HCT116 (cell line): ENCODE results near the gene ARRDC4. TPM values are rescaled to one million over a fixed set of nuclear protein-coding genes. Genes with fewer than 3 reads are reported as not detected.

Experiments
- ATAC-seq: fragments of 200-7000 bp; cut with Tn5 transposase; 2 replicates; pipeline ENCODE4 v1.9.1; 2020; ENCODE audit warnings: mild to moderate bottlenecking, moderate library complexity
- BruUV-seq: library from RNA; stranded (reverse); fragments of 400-500 nt; replicated peaks from 2 replicates; lab custom pipeline; 2021; lab: Mats Ljungman, UMichigan
- CTCF ChIA-PET: fragments of 300-600 bp; sonication (Branson Sonifier 250); formaldehyde crosslinking; loops from one replicate; lab custom pipeline; 2021; ENCODE audit warnings: antibody characterized with exemption; lab: Charles Lee
- POLR2A ChIA-PET: fragments of 300-600, 350-600 bp; sonication (Branson Sonifier 250); formaldehyde crosslinking; loops from one replicate; lab custom pipeline; 2021; ENCODE audit warnings: antibody characterized with exemption; lab: Charles Lee
- RAD21 ChIA-PET, 2 experiments: fragments of 300-600 bp; sonication (Branson Sonifier 250); formaldehyde crosslinking; loops; one replicate each; lab custom pipeline; 2023; ENCODE audit warnings: low total read pairs in 2 of 2; ENCODE audit not compliant: uncharacterized antibody in 2 of 2, unreplicated experiment in 2 of 2, low non-redundant PET in 1 of 2; lab: Charles Lee
- DNase-seq: peaks from one replicate; pipeline ENCODE4 v3.0.0-alpha.2; 2010; ENCODE audit warnings: low read depth, low spot score
- H2AFZ ChIP-seq: fragments of 200-600 bp; shearing (Covaris generic), sonication (generic); 2 replicates; pipeline ENCODE4 v1.6.1; 2017; ENCODE audit warnings: low read depth, mixed run types, mixed read lengths, antibody characterized with exemption, low read length; ENCODE audit not compliant: poor library complexity, severe bottlenecking
- H3K27ac ChIP-seq: 2 replicates; pipeline ENCODE4 v1.5.1; 2012; ENCODE audit warnings: low read depth, low read length
- H3K27me3 ChIP-seq: fragments of 200-600 bp; sonication (generic); 2 replicates; pipeline ENCODE4 v1.6.1; 2016; ENCODE audit warnings: mixed run types, low read length, mixed read lengths; ENCODE audit not compliant: insufficient read depth
- H3K36me3 ChIP-seq, 2 experiments: fragments of 200-500 bp in 1 of 2; fragments of 200-600 bp in 1 of 2; sonication (Bioruptor generic) in 1 of 2; sonication (generic) in 1 of 2; 2 replicates each; pipeline versions ENCODE4 v1.5.1 to v1.6.1; 2014 to 2016; ENCODE audit warnings: low read length in 2 of 2, inconsistent platforms in 1 of 2, mixed read lengths in 1 of 2, mixed run types in 1 of 2; ENCODE audit not compliant: insufficient read depth in 2 of 2, control insufficient read depth in 1 of 2
- H3K4me1 ChIP-seq, 2 experiments: fragments of 200-600 bp in 1 of 2; sonication (generic) in 1 of 2; 2 replicates each; pipeline versions ENCODE4 v1.5.1 to v1.6.1; 2012 to 2017; ENCODE audit warnings: low read length in 2 of 2, inconsistent platforms in 1 of 2, mild to moderate bottlenecking in 1 of 2, mixed read lengths in 1 of 2, mixed run types in 1 of 2, moderate library complexity in 1 of 2; ENCODE audit not compliant: insufficient read depth in 2 of 2, control insufficient read depth in 1 of 2
- H3K4me2 ChIP-seq: fragments of 200-600 bp; sonication (generic); 2 replicates; pipeline ENCODE4 v1.6.1; 2017; ENCODE audit warnings: mixed run types, low read length, mixed read lengths
- H3K4me3 ChIP-seq, 2 experiments: fragments of 200-600 bp in 1 of 2; sonication (generic) in 1 of 2; replicated peaks in 1 of 2; 2 replicates each; pipeline ENCODE4 v1.5.1; 2011 to 2016; ENCODE audit warnings: low read length in 2 of 2, control low read depth in 1 of 2, low read depth in 1 of 2, mild to moderate bottlenecking in 1 of 2, mixed read lengths in 1 of 2, mixed run types in 1 of 2
- H3K79me2 ChIP-seq: fragments of 200-600 bp; sonication (generic); 2 replicates; pipeline ENCODE4 v1.6.1; 2017; ENCODE audit warnings: mild to moderate bottlenecking, mixed run types, low read length, moderate library complexity, mixed read lengths; ENCODE audit not compliant: insufficient read depth
- H3K9ac ChIP-seq: fragments of 200-600 bp; sonication (generic); 2 replicates; pipeline ENCODE4 v1.6.1; 2016; ENCODE audit warnings: low read length, mixed read lengths
- H3K9me2 ChIP-seq: fragments of 200-600 bp; sonication (generic), shearing (Covaris generic); 2 replicates; pipeline ENCODE4 v1.6.1; 2017; ENCODE audit warnings: mixed run types, mild to moderate bottlenecking, moderate library complexity; ENCODE audit not compliant: insufficient read depth
- H3K9me3 ChIP-seq, 2 experiments: fragments of 200-500 bp in 1 of 2; fragments of 200-600 bp in 1 of 2; sonication (Bioruptor generic) in 1 of 2; sonication (generic) in 1 of 2; 2 replicates each; pipeline ENCODE4 v1.6.1; 2014 to 2017; ENCODE audit warnings: low read length in 2 of 2, mixed read lengths in 2 of 2, inconsistent platforms in 1 of 2, low read depth in 1 of 2, mild to moderate bottlenecking in 1 of 2, mixed run types in 1 of 2, moderate library complexity in 1 of 2; ENCODE audit not compliant: control insufficient read depth in 1 of 2, insufficient read depth in 1 of 2
- H4K20me1 ChIP-seq: fragments of 200-600 bp; sonication (generic), shearing (Covaris generic); 2 replicates; pipeline ENCODE4 v1.6.1; 2017; ENCODE audit warnings: mixed run types, mild to moderate bottlenecking, moderate library complexity; ENCODE audit not compliant: insufficient read depth
- CBX3 ChIP-seq: IDR thresholded peaks from 2 replicates; pipeline ENCODE4 v1.6.1; 2012; ENCODE audit warnings: low read depth
- JUND ChIP-seq: IDR thresholded peaks from 2 replicates; pipeline ENCODE4 v1.6.1; 2012
- POLR2A ChIP-seq: IDR thresholded peaks from 2 replicates; pipeline ENCODE4 v1.7.0; 2011; ENCODE audit warnings: borderline replicate concordance; ENCODE audit not compliant: insufficient read depth, insufficient read length; ENCODE audit errors: extremely low read depth
- REST ChIP-seq: IDR thresholded peaks from 2 replicates; pipeline ENCODE4 v1.6.1; 2012; ENCODE audit warnings: low read depth
- SIN3A ChIP-seq: IDR thresholded peaks from 2 replicates; pipeline ENCODE4 v1.6.1; 2012; ENCODE audit warnings: low read depth
- TCF7L2 ChIP-seq: IDR thresholded peaks from 2 replicates; pipeline ENCODE4 v1.7.0; 2011; ENCODE audit warnings: borderline replicate concordance, inconsistent platforms; ENCODE audit not compliant: insufficient read depth, insufficient read length; ENCODE audit errors: extremely low read depth
- intact Hi-C: fragments of 100-400 bp; cut with micrococcal nuclease; formaldehyde crosslinking; loops from 2 replicates; pipeline ENCODE4 v1.10.0; 2022
- total RNA-seq: library from RNA; stranded (reverse); gene quantifications from one replicate; pipeline ENCODE4 v1.2.1, GENCODE V29; 2021; ENCODE audit not compliant: unreplicated experiment

ARRDC4 gene
- total RNA-seq, 1 experiment from 2014 or later, result 19.6 TPM

GRCh38 chr15:98001663-98002194, 41.2 kb downstream of the ARRDC4 start:
- Histone ChIP-seq H4K20me1 (no peaks in the 10 kb centered on the region), H2AFZ (no peak overlapping the region), H3K36me3 (no peaks in the 10 kb centered on the region), H3K79me2 (no peaks in the 10 kb centered on the region), H3K9me2 (no peaks in the 10 kb centered on the region), H3K9me3 (no peaks in the 10 kb centered on the region; a peak in 2 of 4 replicates), H3K4me1 (peaks cover 0 to 17% of the 10 kb centered on the region in 2 experiments; a peak in 2 of 4 replicates), H3K4me2 (no peak overlapping the region), H3K9ac (no peak overlapping the region), H3K27me3 (no peaks in the 10 kb centered on the region), H3K4me3 (no peak overlapping the region), H3K27ac (no peak overlapping the region)
- DNase-seq (no peak), ATAC-seq (no peak)
- no TSS peak for BruUV-seq
- ChIA-PET CTCF (no interaction called here), RAD21 (no interaction called here), POLR2A (no interaction called here)
- TF ChIP-seq SIN3A (no peak), POLR2A (no peak), REST (no peak)
- intact Hi-C loops, result no loop called here

- H3K27me3 ChIP-seq, result no peaks in the 10 kb centered on the region
- DNase-seq (no peak), ATAC-seq (no peak)
- H3K4me2 ChIP-seq, result no peak overlapping the region
- no peaks in the 10 kb centered on the region for H3K9me2 ChIP-seq
- RAD21 ChIA-PET, result no interaction called here
- H3K36me3 ChIP-seq, result no peaks in the 10 kb centered on the region
- TF ChIP-seq TCF7L2 (no peak), JUND (no peak), CBX3 (no peak)
- H3K79me2 ChIP-seq, result no peaks in the 10 kb centered on the region
- intact Hi-C loops, result no loop called here
- peaks cover 0 to 17% of the 10 kb centered on the region in 2 experiments; a peak in 2 of 4 replicates for H3K4me1 ChIP-seq
- no peak overlapping the region for H3K27ac ChIP-seq
- no peak overlapping the region for H3K4me3 ChIP-seq
- H2AFZ ChIP-seq, result no peak overlapping the region
- H3K9ac ChIP-seq, result no peak overlapping the region
- no TSS peak for BruUV-seq
- H4K20me1 ChIP-seq, result no peaks in the 10 kb centered on the region
- CTCF ChIA-PET, result no interaction called here
- POLR2A ChIA-PET, result no interaction called here
- H3K9me3 ChIP-seq, result no peaks in the 10 kb centered on the region; a peak in 2 of 4 replicates
Measured at GRCh38 chr15:98002419-98002818, 41.9 kb downstream of the ARRDC4 start.
